ENCODE results near the gene PLCB2.

PLCB2 gene

GRCh38 chr15:40247406-40247971 is 60.2 kb downstream of the PLCB2 start:
- no peak for DNase-seq

DNA sequence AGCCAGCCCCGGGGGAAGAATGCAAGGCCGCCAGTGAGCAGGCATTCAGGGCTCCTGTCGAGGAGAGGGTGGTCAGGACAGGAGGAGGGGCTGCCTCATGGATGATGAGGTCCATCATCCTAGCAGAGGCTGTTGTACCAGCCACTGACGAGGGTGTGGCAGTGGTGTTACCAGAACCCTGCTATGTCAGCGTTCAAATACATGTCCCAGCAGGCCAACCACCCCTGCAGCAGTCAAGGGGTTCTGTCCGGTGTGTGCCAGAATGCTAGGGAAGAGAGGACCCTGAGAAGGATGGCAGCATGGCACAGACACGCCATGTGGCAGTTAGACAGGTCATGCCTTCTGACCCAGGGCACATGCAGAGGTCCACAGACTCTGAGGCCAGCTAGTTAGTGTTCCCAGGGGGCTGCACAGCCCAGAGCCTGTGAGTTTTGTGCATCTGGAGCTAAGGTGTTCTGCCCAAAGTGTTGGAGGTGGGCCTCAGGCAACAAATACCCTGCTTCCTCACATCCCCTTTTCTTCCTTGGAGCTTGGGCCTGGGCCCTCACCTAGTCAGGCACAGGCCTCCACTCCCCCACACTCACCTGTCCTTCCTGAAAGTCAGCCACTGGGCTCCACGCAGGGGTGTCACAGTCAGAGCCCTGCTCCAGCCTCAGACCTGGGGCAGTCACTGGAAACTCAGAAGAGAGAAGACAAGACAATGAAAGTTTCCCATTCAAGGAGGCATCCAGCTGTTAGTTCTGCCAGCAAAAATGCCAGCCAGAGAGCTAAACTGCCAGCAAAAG is 61.0 kb downstream of the PLCB2 start:
- no peak for DNase-seq

GRCh38 chr15:40245666-40246450 is 61.9 kb downstream of the PLCB2 start:
- DNase-seq, result no peak

GRCh38 chr15:40244961-40245523 is 62.7 kb downstream of the PLCB2 start:
- no peak for DNase-seq

GRCh38 chr15:40243126-40243810 is 64.5 kb downstream of the PLCB2 start:
- no peak for DNase-seq

- DNase-seq, result no peak
These were observed 65.1 kb downstream of the PLCB2 start for GRCh38 chr15:40242601-40243000.

DNA sequence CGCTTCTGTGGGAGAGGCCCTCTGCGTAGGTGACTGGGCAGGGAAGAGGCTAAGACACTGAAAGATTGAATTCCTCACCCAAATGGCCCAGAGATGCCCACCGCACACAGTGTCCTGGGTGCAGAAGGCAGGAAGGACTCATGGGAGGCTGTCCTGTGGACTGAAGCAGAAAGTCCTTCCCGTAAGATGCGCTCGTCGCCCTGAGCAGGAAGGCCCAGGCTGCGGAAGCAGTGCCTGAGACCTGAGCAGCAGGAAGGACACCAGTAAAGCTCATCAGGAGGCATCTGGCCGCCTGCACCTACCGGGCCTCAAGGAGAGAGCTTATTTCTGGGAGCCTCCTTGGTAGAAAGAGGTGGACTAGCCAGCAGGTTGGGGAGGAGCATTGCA is 65.5 kb downstream of the PLCB2 start:
- no peak for DNase-seq

GRCh38 chr15:40241269-40242212 is 66.2 kb downstream of the PLCB2 start:
- no peak for DNase-seq

- DNase-seq, result no peak
These were observed 67.0 kb downstream of the PLCB2 start for GRCh38 chr15:40240619-40241221.

DNA sequence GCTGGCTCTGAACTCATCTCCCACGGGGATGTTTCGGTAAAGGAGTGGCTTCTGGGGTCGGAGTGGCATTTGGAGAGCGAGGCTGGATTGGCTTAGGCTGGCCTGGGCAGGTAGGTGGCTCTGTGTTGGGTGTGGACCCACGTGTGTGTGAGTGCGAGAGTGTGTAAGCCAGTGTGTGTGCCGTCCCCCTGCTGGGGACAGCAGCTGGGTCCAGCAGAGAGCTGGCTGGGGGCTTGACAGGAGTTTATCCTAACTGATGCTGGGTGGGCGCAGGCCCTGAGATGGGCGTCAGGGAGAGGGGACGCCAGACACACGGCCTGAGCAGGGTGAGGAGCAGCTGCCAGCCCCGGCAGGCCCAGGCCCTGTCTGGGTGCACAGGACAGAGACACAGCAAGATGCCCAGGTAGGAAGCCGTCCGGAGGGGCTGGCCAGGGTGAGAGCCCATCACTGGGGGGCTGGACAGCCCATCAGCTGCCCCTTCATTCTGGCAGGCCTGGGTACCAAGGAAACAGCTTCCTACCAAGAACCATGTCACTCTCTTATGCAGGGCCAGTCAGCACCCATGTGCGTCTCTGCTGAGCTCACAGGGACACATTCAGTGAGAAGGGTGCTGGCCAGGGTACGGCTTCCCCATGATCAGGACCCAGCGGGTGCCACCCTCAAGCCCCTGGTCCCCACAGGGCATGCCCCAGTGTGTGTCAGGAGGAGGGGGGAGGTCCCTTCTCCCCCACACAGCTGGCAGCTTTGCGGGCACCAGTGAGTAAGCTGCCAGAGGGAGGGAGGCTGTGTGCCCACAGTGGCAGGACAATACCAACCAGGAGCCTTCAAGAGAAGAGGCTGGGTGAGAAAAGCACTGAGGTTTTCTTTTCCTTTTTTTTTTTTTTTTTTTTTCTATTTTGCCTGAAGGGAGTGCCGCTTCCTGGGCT is 67.8 kb downstream of the PLCB2 start:
- no peak for DNase-seq

DNA sequence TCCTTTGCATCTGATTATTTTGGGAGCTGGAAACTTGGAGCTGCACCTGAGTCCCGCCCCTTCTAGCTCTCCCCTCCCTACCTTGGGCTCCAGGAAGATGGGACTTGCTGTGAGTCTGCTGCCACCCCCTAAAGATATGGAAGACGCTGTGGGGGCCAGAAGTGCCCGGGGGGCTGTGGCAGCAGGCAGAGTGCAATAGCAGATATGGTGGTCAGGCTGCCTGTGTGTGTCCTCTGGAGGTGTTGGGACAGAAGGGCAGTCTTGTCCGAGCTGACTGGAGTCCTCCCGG is 68.4 kb downstream of the PLCB2 start:
- no peak for DNase-seq

GRCh38 chr15:40238532-40239403 is 69.0 kb downstream of the PLCB2 start, which contains the start of gene PAK6:
Gene PAK6, plus strand, starts transcription at chr15:40239063. Its CDS starts 25,723 bp downstream, at chr15:40264786.
- DNase-seq, result peak; percentile 79

Data from NCI-H226 (cell line).